ENCODE data around the gene POLRMT.
"Not testable (repeated sequence)": the region's sequence is repeated elsewhere in the genome, so short reads cannot be mapped to it uniquely, and the experiment has no call there.

Gene POLRMT

GRCh38 chr19:633068-633785, at the start of gene POLRMT:
POLRMT (minus strand) TSS chr19:633537; CDS start chr19:633512, 25 bp downstream.
- peak; percentile 96 for DNase-seq

- no peak for DNase-seq
Measured at GRCh38 chr19:682678-683320, 49.5 kb upstream of the POLRMT start.

- DNase-seq: no peak
Measured at GRCh38 chr19:681029-682019, 48.0 kb upstream of the POLRMT start.

- peak; percentile 87 for DNase-seq
Measured at GRCh38 chr19:680287-681028, 47.1 kb upstream of the POLRMT start.

GRCh38 chr19:679418-680286, 46.3 kb upstream of the POLRMT start:
- DNase-seq: no peak

GRCh38 chr19:678791-679388, 45.6 kb upstream of the POLRMT start:
- no peak for DNase-seq

- no peak for DNase-seq
Measured at GRCh38 chr19:677601-678436, 44.5 kb upstream of the POLRMT start.

GRCh38 chr19:677201-677600, 43.9 kb upstream of the POLRMT start:
- DNase-seq: no peak

- DNase-seq: no peak
Measured at GRCh38 chr19:676339-677105, 43.2 kb upstream of the POLRMT start, which contains the start of gene FSTL3. FSTL3 (plus strand) TSS chr19:676392; CDS start chr19:676424, 32 bp downstream.

GRCh38 chr19:676007-676338, 42.6 kb upstream of the POLRMT start:
- no peak for DNase-seq

- no peak for DNase-seq
Measured at GRCh38 chr19:674282-675151, 41.2 kb upstream of the POLRMT start.

- DNase-seq: no peak
Measured at GRCh38 chr19:670609-671075, 37.3 kb upstream of the POLRMT start.

- DNase-seq: not testable (repeated sequence)
Measured at GRCh38 chr19:668675-669434, 35.5 kb upstream of the POLRMT start.

- not testable (repeated sequence) for DNase-seq
Measured at GRCh38 chr19:666985-667573, 33.7 kb upstream of the POLRMT start.

GRCh38 chr19:664913-665443, 31.6 kb upstream of the POLRMT start:
- peak; percentile 61 for DNase-seq

- no peak for DNase-seq
Measured at GRCh38 chr19:663682-664117, 30.4 kb upstream of the POLRMT start.

Data from NCI-H2107 (cell line).